Suprapubic skin (tissue), 4 donors: ENCODE data around the gene ORAI1.

ENCODE experiments used
- POLR2A ChIP-seq, 2 donors: fragments of 450-650 bp; IDR thresholded peaks; one replicate each; pipeline ENCODE4 v1.6.1; 2017; ENCODE audit warnings: antibody characterized with exemption in 2 of 2, mild to moderate bottlenecking in 2 of 2, moderate library complexity in 2 of 2
- POLR2AphosphoS5 ChIP-seq, 3 donors: sonication (generic); formaldehyde crosslinking; IDR thresholded peaks; one replicate each; pipeline ENCODE4 v1.6.1; 2017; ENCODE audit warnings: antibody characterized with exemption in 3 of 3
- TF ChIP-seq, protein P1 (sequence below), 2 donors: fragments of 200-600 bp in 1 of 2; fragments of 450-650 bp in 1 of 2; sonication (generic) in 1 of 2; IDR thresholded peaks; one replicate each; pipeline ENCODE4 v1.5.1; 2016 to 2019; ENCODE audit warnings: antibody characterized with exemption in 2 of 2, mild to moderate bottlenecking in 1 of 2, moderate library complexity in 1 of 2

GRCh38 chr12:121676190-121676589 is 49.9 kb downstream of the ORAI1 start:
- TF ChIP-seq, protein P1, sequence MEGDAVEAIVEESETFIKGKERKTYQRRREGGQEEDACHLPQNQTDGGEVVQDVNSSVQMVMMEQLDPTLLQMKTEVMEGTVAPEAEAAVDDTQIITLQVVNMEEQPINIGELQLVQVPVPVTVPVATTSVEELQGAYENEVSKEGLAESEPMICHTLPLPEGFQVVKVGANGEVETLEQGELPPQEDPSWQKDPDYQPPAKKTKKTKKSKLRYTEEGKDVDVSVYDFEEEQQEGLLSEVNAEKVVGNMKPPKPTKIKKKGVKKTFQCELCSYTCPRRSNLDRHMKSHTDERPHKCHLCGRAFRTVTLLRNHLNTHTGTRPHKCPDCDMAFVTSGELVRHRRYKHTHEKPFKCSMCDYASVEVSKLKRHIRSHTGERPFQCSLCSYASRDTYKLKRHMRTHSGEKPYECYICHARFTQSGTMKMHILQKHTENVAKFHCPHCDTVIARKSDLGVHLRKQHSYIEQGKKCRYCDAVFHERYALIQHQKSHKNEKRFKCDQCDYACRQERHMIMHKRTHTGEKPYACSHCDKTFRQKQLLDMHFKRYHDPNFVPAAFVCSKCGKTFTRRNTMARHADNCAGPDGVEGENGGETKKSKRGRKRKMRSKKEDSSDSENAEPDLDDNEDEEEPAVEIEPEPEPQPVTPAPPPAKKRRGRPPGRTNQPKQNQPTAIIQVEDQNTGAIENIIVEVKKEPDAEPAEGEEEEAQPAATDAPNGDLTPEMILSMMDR (IDR thresholded peaks at IDR 0.05), result no peak
- TF ChIP-seq POLR2AphosphoS5 (IDR thresholded peaks at IDR 0.05) (no peak), POLR2A (IDR thresholded peaks at IDR 0.05) (no peak)
